ENCODE data around the gene PLSCR1. TPM values are rescaled to one million over a fixed set of nuclear protein-coding genes. Genes with fewer than 3 reads are reported as not detected.

Gene PLSCR1
- total and polyA plus RNA-seq, 9 of the 15 experiments (the other 6 are each of a cell fraction or from before 2014, with no cell fraction given) = 40.6 to 122 (median 69.1) TPM

DNA sequence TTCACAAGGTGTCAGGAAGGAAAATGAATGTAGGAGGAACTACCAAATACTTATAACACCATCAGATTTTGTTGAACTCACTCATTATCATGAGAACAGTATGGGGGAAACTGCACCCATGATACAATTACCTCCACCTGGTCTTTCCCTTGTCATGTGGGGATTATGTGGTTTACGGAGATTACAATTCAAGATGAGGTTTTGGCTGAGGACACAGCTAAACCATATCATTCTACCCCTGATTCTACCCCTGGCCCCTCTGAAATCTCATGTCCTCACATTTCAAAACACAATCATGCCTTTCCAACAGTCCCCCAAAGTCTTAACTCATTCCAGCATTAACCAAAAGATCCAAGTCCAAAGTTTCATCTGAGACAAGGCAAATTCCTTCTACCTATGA lies 17.1 kb upstream of the PLSCR1 start:
- Histone ChIP-seq H3K79me2 (ENCODE audit: control insufficient read depth, insufficient read depth, low read length) (no peaks in the 10 kb centered on the region), H3K9ac (ENCODE audit: insufficient read depth in 1 of 2, low read depth in 2 of 2, low read length in 2 of 2) (no peak overlapping the region), H3K9me3 (replicated peaks; ENCODE audit: control insufficient read depth, insufficient read depth, low read depth, low read length) (no peaks in the 10 kb centered on the region), H3K36me3 (ENCODE audit: control insufficient read depth, insufficient read depth, low read length) (no peaks in the 10 kb centered on the region), H3K27me3 (ENCODE audit: control insufficient read depth in 2 of 2, insufficient read depth in 2 of 2, low read length in 2 of 2) (no peaks in the 10 kb centered on the region), H3K4me1 (replicated peaks in 1 of 2; ENCODE audit: control insufficient read depth in 2 of 2, insufficient read depth in 2 of 2, low read length in 2 of 2) (no peaks in the 10 kb centered on the region; a peak in 1 of 5 replicates), H3K4me3 (no peak overlapping the region), H4K20me1 (replicated peaks; ENCODE audit: control insufficient read depth, insufficient read depth, low read length) (no peaks in the 10 kb centered on the region), H3K4me2 (ENCODE audit: insufficient read depth, low read length) (no peak overlapping the region), H3K27ac (ENCODE audit: extremely low read depth, low read depth, low read length) (no peak overlapping the region), H3K9me1 (ENCODE audit: control insufficient read depth, insufficient read depth, low read length) (no peaks in the 10 kb centered on the region), H2AFZ (ENCODE audit: low read depth, low read length) (no peak overlapping the region)
- 25% methylated on average over 1 of the region's 1 CpG for WGBS (ENCODE audit: insufficient coverage, low coverage, missing lambda C conversion rate)
- TF ChIP-seq, protein P1, sequence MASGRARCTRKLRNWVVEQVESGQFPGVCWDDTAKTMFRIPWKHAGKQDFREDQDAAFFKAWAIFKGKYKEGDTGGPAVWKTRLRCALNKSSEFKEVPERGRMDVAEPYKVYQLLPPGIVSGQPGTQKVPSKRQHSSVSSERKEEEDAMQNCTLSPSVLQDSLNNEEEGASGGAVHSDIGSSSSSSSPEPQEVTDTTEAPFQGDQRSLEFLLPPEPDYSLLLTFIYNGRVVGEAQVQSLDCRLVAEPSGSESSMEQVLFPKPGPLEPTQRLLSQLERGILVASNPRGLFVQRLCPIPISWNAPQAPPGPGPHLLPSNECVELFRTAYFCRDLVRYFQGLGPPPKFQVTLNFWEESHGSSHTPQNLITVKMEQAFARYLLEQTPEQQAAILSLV (tag; IDR thresholded peaks at IDR 0.05) = no peak
- TF ChIP-seq RBM34 (IDR thresholded peaks at IDR 0.05; ENCODE audit: borderline replicate concordance, insufficient read depth, low read length) (no peak), NR1H2 (CRISPR knock-in tag; IDR thresholded peaks at IDR 0.05) (no peak), DPF2 (IDR thresholded peaks at IDR 0.05) (no peak), ZNF766 (CRISPR knock-in tag; conservative IDR thresholded peaks at IDR 0.05) (no peak), DIDO1 (tag; IDR thresholded peaks at IDR 0.05; ENCODE audit: low read depth) (no peak), SMARCC2 (IDR thresholded peaks at IDR 0.05; ENCODE audit: low read depth) (no peak), ZKSCAN1 (IDR thresholded peaks at IDR 0.05; ENCODE audit: low read depth, low read length) (no peak), MAFF (IDR thresholded peaks at IDR 0.05; ENCODE audit: low read length) (no peak), PHB (CRISPR knock-in tag; IDR thresholded peaks at IDR 0.05) (no peak), PPARD (CRISPR knock-in tag; IDR thresholded peaks at IDR 0.05) (no peak), HDAC2 (IDR thresholded peaks at IDR 0.05) (no peak)
- TF ChIP-seq, protein P2, sequence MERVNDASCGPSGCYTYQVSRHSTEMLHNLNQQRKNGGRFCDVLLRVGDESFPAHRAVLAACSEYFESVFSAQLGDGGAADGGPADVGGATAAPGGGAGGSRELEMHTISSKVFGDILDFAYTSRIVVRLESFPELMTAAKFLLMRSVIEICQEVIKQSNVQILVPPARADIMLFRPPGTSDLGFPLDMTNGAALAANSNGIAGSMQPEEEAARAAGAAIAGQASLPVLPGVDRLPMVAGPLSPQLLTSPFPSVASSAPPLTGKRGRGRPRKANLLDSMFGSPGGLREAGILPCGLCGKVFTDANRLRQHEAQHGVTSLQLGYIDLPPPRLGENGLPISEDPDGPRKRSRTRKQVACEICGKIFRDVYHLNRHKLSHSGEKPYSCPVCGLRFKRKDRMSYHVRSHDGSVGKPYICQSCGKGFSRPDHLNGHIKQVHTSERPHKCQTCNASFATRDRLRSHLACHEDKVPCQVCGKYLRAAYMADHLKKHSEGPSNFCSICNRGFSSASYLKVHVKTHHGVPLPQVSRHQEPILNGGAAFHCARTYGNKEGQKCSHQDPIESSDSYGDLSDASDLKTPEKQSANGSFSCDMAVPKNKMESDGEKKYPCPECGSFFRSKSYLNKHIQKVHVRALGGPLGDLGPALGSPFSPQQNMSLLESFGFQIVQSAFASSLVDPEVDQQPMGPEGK (CRISPR knock-in tag; IDR thresholded peaks at IDR 0.05; ENCODE audit: borderline replicate concordance) = no peak
- TF ChIP-seq, protein P3, sequence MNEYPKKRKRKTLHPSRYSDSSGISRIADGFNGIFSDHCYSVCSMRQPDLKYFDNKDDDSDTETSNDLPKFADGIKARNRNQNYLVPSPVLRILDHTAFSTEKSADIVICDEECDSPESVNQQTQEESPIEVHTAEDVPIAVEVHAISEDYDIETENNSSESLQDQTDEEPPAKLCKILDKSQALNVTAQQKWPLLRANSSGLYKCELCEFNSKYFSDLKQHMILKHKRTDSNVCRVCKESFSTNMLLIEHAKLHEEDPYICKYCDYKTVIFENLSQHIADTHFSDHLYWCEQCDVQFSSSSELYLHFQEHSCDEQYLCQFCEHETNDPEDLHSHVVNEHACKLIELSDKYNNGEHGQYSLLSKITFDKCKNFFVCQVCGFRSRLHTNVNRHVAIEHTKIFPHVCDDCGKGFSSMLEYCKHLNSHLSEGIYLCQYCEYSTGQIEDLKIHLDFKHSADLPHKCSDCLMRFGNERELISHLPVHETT (CRISPR knock-in tag; conservative IDR thresholded peaks at IDR 0.05 in 1 of 2, IDR thresholded peaks at IDR 0.05 in 1 of 2) = no peak
- TF ChIP-seq, protein P4, sequence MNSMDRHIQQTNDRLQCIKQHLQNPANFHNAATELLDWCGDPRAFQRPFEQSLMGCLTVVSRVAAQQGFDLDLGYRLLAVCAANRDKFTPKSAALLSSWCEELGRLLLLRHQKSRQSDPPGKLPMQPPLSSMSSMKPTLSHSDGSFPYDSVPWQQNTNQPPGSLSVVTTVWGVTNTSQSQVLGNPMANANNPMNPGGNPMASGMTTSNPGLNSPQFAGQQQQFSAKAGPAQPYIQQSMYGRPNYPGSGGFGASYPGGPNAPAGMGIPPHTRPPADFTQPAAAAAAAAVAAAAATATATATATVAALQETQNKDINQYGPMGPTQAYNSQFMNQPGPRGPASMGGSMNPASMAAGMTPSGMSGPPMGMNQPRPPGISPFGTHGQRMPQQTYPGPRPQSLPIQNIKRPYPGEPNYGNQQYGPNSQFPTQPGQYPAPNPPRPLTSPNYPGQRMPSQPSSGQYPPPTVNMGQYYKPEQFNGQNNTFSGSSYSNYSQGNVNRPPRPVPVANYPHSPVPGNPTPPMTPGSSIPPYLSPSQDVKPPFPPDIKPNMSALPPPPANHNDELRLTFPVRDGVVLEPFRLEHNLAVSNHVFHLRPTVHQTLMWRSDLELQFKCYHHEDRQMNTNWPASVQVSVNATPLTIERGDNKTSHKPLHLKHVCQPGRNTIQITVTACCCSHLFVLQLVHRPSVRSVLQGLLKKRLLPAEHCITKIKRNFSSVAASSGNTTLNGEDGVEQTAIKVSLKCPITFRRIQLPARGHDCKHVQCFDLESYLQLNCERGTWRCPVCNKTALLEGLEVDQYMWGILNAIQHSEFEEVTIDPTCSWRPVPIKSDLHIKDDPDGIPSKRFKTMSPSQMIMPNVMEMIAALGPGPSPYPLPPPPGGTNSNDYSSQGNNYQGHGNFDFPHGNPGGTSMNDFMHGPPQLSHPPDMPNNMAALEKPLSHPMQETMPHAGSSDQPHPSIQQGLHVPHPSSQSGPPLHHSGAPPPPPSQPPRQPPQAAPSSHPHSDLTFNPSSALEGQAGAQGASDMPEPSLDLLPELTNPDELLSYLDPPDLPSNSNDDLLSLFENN (IDR thresholded peaks at IDR 0.05; ENCODE audit: low read depth in 2 of 2, low read length in 2 of 2) = no peak
- POLR2A ChIA-PET = interaction anchor here (1.9 kb wide), 1 partner anchor 9 kb away, joined by 8 read pairs; no protein-coding TSS in a partner anchor
- FAIRE-seq = no peak
- no TSS peak for BruUV-seq (replicated peaks)
- intact Hi-C loops (cut with micrococcal nuclease) (no loop called here), in situ Hi-C loops (cut with MboI) (no loop called here)
- no peak for ATAC-seq
- DNase-seq (ENCODE audit: extremely low read depth in 1 of 4, low spot score in 3 of 4) = no peak
- CTCF ChIA-PET (ENCODE audit: low intra/inter-chr PET ratio) = no interaction called here

Measured in K562 (cell line).